ENCODE measurements around the gene GTPBP4.

GTPBP4 gene
- long read RNA-seq, donor 1, full-length matches to known transcripts = 8 of 8 reads
- long read RNA-seq, donor 1, partial matches to known transcripts = 0 of 8 reads
- long read RNA-seq, donor 1, other reads (novel, unspliced or antisense) = 0 of 8 reads
- long read RNA-seq, donor 2, full-length matches to known transcripts = 4 of 9 reads
- long read RNA-seq, donor 2, partial matches to known transcripts = 5 of 9 reads
- long read RNA-seq, donor 2, other reads (novel, unspliced or antisense) = 0 of 9 reads
- long read RNA-seq, donor 3, partial matches to known transcripts = 0 of 1 reads
- long read RNA-seq, donor 3, other reads (novel, unspliced or antisense) = 0 of 1 reads
- long read RNA-seq, donor 4, full-length matches to known transcripts = 2 of 26 reads
- long read RNA-seq, donor 4, partial matches to known transcripts = 24 of 26 reads
- long read RNA-seq, donor 4, other reads (novel, unspliced or antisense) = 0 of 26 reads
- long read RNA-seq, donor 5, full-length matches to known transcripts = 6 of 27 reads
- long read RNA-seq, donor 5, partial matches to known transcripts = 21 of 27 reads
- long read RNA-seq, donor 5, other reads (novel, unspliced or antisense) = 0 of 27 reads
- long read RNA-seq, donor 6, full-length matches to known transcripts = 6 of 6 reads
- long read RNA-seq, donor 6, partial matches to known transcripts = 0 of 6 reads
- long read RNA-seq, donor 6, other reads (novel, unspliced or antisense) = 0 of 6 reads
- long read RNA-seq, donor 7, full-length matches to known transcripts = 7 of 7 reads
- long read RNA-seq, donor 7, partial matches to known transcripts = 0 of 7 reads
- long read RNA-seq, donor 7, other reads (novel, unspliced or antisense) = 0 of 7 reads
- long read RNA-seq, donor 8, full-length matches to known transcripts = 5 of 37 reads
- long read RNA-seq, donor 8, partial matches to known transcripts = 32 of 37 reads
- long read RNA-seq, donor 8, other reads (novel, unspliced or antisense) = 0 of 37 reads

DNA sequence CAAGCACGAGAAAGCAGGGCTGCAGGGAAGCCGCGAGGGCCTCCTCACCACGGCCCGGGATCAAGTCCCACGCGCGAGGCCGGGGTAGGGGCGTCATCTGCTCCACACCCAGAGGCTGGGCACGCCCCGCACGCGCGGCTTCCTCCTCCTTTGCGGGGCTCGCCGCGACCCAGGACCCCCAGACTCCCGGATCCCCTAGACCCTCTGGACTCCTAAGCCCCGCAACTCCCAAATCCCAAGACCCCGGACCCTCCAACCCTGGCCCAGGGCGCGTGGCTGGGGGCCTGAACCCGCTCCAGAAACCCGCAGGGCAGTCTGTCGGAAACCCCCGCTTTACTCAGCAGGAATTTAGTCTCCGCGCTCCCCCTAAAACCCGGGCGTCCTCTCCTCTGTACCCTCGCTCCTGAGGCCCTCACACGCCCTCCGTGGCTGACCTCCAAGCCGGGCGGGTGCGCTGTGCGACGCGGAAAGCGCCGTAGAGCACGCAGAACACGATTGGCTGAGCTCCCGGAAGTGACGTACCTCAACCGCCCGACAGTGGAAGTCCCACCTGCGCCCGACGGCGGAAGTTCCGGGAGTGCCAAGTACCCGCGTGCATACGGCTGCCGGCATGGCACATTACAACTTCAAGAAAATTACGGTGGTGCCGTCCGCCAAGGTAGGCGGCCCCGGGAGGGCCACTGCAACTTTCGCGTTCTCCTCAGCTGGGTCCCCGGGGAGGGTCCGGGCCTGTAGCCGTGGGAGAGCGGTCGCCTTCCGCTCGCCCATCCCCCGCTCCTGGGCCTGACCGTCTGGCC is at the start of gene GTPBP4:
Gene GTPBP4 (plus strand): TSS at position 565 of the 797 bp plus-strand sequence. CDS start 46 bp downstream, at position 611.
- DNase-seq = peak; percentile 92

DNA sequence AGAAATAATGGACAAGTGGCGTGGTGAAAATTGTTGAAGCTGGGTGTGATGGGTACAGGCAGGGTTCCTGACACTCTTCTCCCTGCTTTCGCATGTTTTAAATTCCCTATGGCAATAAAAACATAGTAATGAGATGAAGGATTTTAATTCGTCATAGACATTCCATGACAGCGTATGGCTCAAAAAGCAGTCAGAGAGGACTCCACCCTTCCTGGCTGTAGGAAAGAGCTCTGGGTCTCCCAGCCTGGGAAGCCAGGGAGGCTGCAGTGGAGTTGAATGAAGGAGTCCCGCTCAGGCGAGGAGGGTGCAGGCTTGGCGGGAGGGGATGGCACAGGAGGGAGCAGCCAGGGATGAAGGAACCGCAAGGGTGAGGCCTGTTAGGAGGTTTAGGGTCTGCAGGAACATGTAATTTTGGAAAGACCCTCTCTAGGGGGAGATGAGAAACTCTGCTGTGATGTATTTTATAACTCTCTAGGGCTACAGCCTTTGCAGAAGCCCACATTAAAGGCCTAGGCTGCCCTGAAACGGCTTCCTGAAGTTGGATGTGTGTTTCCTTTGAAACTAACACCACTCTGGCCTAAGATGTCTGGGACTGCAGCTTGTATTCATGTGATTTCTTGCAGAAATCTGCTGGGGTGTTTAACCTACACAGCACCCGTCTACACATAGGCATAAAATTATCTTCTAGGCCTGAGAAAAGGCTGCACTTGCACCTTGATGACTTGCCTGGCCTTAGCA is 49.1 kb upstream of the GTPBP4 start:
- DNase-seq = no peak

DNA sequence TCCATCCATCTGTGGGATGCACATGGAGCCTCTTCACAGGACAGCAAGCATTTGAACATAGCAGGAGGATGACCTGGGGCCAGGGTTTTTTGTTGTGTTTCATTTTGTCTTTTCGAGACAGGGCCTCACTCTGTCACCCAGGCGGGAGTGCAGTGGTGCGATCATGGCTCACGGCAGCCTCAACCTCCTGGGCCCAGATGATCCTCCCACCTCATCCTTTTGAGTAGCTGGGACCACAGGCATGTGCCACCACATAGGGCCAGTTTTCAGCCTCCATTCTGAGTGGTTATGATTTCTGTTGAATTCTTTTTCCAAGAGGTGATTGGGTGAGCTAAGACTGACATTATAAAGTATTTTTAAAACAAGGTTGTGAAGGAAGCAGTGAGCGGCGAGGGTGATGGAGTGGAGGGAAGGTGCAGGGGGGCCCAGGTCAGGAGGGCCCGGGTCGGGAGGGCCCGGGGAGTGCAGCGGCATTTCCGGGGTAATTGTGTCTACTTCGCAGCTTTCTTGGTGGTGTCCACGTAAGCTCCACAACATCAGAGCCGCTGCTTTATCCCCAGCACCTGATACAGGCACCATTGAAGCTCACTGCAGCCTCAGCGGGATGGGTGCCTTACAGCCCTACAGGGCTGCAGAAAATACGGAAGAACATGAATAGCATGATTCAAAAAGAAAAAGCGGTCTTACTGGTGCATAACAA is 44.8 kb upstream of the GTPBP4 start:
- DNase-seq = no peak

DNA sequence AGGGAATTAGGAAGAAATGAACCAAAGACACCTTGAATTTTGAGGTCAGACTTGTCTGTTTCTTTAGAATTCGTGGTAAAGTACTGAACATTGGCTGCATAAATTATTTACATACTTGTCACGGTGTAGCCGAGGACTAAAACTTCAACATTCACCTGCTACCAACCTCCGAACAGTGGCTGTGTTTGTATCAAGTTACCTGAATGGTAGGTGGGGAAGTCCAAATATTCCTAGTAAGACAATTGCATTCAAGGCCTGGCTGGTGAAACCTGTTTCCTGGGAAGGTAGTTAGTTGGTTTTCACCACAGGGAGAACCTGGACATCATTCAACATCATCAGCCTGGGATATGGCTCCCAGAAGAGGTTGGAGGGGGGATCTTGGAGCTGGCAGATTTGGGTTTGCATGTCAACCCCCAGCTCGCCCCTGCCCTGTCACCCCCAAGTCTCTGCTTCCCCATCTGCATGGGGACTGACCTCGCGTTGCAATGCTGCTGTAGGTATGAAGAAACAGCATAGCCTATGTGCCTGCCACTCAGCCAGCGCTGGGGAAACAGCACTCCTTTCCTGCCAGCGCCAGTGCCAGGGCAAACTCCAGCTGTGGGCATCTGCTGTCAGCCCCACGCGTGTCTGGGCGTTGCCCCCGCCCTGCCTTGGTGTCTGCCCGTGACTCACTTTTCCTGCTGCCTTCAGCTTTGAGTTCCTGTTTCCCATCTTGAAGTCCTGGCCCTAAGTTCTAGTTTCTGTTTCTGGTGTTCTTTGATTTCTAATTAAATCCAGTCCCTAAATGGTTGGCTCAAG is 44.0 kb upstream of the GTPBP4 start:
- no peak for DNase-seq

DNA sequence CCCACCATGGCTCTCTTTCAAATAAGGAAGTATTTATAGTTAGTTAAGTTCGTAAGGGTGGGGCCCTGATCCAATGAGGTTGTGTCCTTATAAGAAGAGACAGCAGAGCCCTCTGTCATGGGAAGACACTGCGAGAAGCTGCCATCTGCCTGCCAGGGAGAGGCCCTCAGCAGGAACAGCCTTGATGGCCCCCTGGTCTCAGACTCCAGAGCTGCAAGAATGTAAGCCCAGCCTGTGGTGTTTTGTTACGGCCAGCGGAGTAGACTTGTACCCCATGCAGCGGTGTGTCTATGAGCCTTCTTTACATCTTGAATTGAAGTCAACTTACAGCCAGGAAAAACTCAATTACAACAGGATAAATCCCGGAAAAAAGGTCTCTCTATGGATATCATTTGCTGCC is 42.5 kb upstream of the GTPBP4 start:
- no peak for DNase-seq

DNA sequence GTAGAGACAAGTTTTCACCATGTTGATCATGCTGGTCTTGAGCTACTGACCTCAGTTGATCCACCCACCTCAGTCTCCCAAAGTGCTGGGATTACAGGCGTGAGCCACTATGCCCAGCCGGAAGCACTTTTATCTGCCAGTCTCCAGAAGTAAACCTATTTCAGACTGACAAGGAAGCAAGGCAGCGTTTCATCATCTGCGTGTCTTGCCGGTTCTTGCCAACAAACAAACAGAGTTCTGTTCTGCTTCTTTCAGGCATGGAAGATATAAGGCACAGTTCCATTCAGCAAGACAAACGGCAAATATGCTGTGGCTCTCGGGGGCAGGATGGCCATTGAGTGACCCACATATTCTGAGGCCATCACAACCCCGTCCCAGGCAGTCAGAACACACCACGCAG is 41.2 kb upstream of the GTPBP4 start:
- DNase-seq = no peak

DNA sequence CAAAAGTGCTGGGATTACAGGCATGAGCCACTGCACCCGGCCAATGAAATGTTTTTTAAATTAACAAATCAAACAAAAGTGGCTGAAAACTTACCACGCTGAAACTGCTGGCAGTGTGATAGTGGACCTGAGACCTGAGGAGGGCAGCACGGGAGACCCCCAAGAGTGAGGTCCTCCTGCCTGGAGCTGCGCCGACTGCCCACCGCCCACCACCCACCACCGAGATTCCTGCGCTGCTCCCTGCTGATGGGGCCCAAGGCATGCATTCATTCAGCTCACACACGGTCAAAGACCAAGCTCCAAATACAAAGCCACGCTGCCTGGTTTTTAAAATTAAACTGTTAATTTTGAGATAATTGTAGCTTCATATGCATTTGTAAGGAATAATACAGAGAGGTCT is 40.4 kb upstream of the GTPBP4 start:
- DNase-seq = no peak

DNA sequence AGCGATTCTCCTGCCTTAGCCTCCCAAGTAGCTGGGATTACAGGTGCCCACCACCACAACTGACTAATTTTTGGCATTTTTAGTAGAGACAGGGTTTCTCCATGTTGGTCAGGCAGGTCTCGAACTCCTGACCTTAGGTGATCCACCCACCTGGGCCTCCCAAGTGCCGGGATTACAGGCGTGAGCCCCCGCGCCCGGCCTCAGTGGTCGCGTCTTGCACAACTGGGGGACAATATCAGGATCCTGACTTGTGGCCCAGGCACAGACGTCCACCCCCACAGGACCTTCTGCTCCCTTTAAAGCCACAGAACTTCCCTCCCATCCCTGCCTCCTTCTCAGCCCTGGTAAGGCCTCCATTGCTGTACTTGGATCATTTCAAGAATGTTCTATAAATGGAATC is 39.9 kb upstream of the GTPBP4 start:
- no peak for DNase-seq

DNA sequence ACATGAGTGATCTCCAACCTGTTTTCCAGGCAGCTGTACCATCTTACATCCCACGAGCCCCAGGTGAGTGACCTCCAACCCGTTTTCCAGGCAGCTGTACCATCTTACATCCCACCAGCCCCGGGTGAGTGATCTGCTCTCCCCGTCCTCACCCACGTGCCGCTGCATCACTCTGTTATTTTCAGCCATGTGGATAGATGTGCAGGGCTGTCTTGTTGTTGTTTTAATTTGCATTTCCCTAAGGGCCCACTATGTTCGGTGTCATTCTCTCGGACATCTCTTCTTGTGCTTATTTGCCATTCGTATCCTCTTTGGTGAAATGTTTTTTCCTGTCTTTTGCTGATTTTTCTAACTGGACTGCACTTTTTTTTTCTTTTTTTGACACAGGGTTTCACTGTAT is 38.8 kb upstream of the GTPBP4 start:
- DNase-seq = no peak

DNA sequence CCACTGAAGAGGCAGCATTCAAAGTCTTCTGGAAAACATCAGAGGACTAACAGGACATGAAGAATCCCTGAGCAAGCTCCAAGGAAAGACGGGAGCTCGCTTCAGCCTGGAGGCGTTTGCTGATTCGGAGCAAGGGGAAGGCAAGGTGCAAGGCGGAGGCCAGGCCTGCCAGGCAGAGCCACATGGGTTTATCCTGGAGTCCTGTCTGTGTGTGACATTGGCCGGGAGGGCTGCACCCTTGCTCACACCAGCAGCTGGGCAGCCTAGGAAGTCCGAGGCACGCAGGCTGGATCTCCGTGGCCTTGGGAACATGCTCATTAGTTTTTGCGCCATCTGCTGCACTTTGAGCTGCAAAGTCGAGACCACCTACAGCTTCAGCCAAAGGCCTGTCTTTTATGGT is 34.4 kb upstream of the GTPBP4 start:
- no peak for DNase-seq

DNA sequence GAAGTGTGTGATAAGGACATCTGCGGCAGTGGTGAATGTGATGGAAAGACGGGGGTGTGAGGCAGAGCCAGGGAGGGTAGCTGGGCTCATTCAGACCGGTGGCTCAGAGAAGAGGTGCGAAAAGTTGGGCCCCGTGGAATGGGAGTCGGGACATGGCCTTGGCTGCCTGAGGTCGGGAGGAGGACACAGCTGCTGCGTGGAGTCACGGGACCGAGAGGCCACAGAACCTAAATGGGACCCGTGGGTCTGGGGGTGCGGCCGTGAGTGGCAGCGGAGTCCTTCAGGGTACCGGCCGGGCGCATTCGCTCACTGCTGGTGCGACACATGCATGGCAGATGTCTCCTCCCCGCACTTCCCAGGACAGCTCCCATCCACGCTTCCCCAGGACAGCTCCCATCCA is 33.8 kb upstream of the GTPBP4 start:
- no peak for DNase-seq

DNA sequence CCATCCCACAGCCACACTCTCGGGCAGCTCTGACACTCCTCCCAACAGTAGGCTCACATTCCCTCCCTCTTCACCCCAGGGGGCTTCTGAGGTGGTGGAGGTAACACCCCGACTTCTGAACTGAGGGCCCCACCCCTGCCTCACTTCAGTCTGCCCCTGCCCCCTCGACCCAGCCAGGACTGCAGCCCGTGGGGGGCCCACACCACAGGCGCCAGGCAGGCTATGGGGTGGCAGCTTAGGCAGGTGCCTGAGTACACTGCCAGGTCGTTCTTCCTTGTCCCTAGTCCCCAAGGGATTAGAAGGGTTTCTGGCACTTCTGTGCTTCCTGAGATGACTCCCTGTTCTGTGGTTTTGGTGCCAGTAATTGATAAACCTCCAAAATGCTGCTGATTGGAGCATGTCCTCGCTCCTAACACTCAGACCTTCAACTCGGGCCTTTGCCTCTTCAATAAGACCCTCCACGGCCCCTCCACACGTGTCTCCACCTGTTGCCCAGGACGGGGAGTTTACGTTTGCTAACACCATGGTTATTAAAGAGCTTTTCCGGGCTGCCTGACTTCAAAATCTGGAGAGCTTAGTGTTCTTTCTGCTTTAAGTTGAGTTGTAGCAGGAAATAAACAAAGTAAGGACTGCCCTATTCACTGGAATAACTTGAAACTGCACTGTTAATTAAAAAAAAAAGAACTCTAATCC is 33.0 kb upstream of the GTPBP4 start:
- no peak for DNase-seq

DNA sequence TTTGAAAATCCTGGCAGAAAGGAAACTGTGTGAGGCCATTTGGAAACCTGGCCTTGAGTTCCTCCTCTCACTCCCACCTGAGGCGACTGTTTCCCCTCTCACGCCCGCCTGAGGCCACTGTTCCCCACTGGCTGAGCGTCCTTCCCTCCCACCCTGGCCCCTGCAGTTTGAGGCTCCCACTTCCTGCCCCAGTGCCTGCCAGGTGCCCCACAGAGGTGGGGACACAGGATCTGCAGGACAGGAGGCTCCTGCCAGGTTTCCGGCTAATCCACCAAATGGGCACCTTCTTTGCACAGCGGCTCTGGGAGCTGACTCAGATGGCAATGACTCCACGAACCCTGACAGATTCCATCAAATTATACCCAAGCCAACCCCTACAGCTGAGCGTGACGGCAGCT is 32.4 kb upstream of the GTPBP4 start:
- DNase-seq = no peak

DNA sequence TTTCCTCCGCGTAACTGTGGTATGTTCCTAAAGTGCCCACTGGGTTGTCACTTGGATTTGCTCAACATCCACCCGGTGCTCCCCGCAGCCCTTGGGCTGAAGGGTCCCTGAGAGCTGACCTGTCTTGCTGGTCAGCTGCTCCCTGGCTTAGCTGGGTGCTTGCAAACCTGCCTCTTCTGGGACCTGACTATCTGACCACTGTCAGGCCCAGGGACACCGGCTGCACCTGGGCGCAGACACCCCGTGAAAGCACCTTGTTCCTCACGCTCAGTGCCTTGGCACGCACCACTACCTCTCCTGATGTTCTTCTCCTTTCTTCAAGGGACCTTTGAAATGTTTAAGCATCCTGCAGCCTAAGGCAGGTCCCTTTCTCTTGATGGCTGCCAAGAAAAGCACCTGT is 30.1 kb upstream of the GTPBP4 start:
- no peak for DNase-seq

DNA sequence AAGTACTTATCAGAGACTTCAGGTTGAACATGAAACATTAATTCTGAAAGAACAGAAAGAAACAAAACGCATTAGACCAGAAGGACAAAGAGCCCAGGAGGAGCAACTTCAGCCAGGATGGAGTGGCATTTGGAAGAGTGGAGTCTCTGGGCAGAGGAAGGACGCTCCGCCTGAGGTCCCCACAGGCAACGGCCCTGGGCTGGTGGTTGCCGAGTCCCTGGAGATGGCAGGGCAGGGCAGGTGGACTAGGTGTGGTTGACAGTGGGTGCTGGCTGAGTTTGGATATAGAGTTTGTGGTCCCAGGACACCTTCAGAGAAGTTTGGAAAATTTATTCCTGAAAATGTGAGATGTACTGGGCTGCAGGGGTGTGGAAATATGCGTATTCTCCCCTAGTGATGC is 29.4 kb upstream of the GTPBP4 start:
- no peak for DNase-seq

DNA sequence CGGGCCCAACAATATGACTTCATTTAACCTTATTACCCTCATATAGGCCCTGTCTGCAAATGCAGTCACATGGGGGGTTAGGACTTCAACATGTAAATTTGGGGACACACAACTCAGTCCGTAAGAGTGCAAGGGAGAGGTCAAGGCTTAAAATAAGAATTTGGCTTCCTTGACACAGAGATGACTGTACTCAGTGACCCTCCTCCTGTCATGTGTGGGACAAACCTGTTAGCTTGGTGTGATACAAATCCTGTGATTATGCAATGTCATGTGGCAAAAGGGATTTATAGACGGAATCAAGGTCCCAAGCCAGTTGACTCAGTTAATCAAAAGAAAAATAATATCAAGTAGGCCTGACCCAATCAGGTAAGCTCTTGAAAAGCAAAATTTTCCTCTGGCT is 25.9 kb upstream of the GTPBP4 start:
- DNase-seq = no peak

DNA sequence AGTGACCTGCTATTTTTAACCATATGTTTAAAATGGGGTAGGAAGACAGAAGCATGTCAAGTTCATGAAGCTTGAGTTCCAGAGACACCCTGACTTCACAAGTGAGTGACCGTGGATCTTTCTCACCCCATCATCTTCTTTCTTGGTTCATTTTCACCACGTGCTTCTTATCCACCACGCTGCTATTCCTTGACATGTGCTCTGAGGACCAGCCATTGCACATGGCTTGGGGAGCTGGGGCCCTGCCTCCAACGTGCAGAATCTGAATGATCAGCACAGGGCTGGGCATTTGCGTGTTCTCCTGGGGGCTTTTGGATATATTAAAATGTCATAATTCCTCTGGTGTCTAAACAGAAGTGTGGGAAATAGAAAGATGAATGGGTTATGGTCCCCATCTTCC is 25.0 kb upstream of the GTPBP4 start:
- no peak for DNase-seq

DNA sequence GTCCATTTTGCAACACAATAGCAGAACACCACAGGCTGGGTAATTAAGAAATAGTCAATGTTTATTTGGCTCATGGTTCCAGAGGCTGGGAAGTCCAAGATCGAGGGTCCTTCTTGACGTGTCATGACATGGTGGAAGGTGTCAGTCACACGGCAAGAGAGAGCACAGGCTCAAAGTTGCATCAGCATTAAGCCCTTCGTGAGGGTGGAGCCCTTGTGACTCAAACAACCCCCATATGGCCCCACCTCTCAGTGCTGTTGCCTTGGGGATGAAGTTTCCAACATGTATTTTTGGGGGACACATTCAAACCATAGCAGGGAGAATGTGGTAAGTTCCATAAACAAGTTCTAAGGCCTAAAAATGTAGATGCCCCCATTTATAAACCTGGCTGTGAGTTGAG is 24.6 kb upstream of the GTPBP4 start:
- DNase-seq = no peak

DNA sequence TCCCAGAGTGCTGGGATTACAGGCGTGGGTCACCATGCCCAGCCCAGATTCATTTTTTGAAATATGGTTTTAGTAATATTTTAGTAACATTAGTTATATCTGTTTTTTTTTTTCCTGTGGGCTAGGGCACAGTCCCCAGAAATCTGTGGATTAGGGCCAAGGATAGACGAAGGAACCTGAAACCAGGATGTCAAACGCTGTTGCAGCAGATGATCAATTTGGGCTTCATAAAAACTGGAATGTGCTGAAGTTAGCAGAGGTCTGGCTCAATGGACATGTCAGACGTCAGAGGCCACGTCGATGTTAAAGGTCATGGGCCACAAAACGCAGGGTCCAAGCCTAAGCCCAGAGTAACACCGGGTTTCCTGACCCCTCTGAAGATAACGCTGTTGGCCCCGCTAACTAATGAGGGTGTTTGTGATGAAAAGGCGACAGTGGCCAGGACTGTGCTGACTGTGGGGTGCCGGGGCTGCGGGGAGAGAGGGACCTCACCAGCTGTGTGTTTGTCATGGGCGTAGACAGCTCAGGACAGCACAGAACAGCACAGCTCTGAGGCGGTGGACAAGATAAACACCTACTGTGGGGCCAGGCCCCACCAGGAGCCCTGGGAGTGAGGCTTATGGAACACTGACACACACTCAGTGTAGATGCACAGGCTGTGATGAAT is 23.8 kb upstream of the GTPBP4 start:
- DNase-seq = no peak
